Caco-2 (cell line): ENCODE measurements around the gene OR10A7. TPM values are rescaled to one million over a fixed set of nuclear protein-coding genes. Genes with fewer than 3 reads are reported as not detected.

Experiments
- BruUV-seq: library from RNA; stranded (reverse); fragments of 400-500 nt; replicated peaks from 2 replicates; lab custom pipeline; 2021; lab: Mats Ljungman, UMichigan
- CTCF ChIA-PET: fragments of 300-600 bp; sonication (Branson Sonifier 250); formaldehyde crosslinking; loops from one replicate; lab custom pipeline; 2022; ENCODE audit warnings: antibody characterized with exemption; lab: Charles Lee
- POLR2A ChIA-PET: fragments of 300-600 bp; sonication (Branson Sonifier 250); formaldehyde crosslinking; loops from one replicate; lab custom pipeline; 2022; ENCODE audit warnings: antibody characterized with exemption; lab: Charles Lee
- DNase-seq, 2 experiments: peaks; one replicate each; pipeline versions ENCODE4 v3.0.0 to v3.0.0-alpha.2; 2020 to 2022
- H3K27me3 ChIP-seq: replicated peaks from 2 replicates; pipeline ENCODE4 v1.6.0; 2011; ENCODE audit warnings: low read length; ENCODE audit not compliant: control insufficient read depth, insufficient read depth
- H3K36me3 ChIP-seq: 2 replicates; pipeline ENCODE4 v1.5.1; 2011; ENCODE audit warnings: low read length; ENCODE audit not compliant: control insufficient read depth, insufficient read depth
- H3K4me1 ChIP-seq: fragments of 250-450 bp; sonication (Bioruptor Pico); 2 replicates; pipeline ENCODE4 v1.5.1; 2020; ENCODE audit warnings: mild to moderate bottlenecking
- H3K4me3 ChIP-seq: 2 replicates; pipeline ENCODE4 v1.5.1; 2011; ENCODE audit warnings: low read depth, mild to moderate bottlenecking, control low read depth, low read length
- H3K9me3 ChIP-seq: fragments of 250-450 bp; sonication (Bioruptor Pico); 2 replicates; pipeline ENCODE4 v1.5.1; 2020; ENCODE audit warnings: mild to moderate bottlenecking, moderate library complexity
- H3K27ac Mint-ChIP-seq: one replicate; pipeline ENCODE4 v1.8.0; 2022; ENCODE audit warnings: mixed read lengths; ENCODE audit not compliant: unreplicated experiment
- H3K27me3 Mint-ChIP-seq: one replicate; pipeline ENCODE4 v1.8.0; 2022; ENCODE audit warnings: mixed read lengths; ENCODE audit not compliant: insufficient read depth, unreplicated experiment
- H3K36me3 Mint-ChIP-seq: one replicate; pipeline ENCODE4 v1.8.0; 2022; ENCODE audit warnings: mild to moderate bottlenecking, mixed read lengths; ENCODE audit not compliant: insufficient read depth, unreplicated experiment
- H3K4me1 Mint-ChIP-seq: one replicate; pipeline ENCODE4 v1.8.0; 2022; ENCODE audit warnings: low read depth, mixed read lengths; ENCODE audit not compliant: unreplicated experiment
- H3K4me3 Mint-ChIP-seq: one replicate; pipeline ENCODE4 v1.8.0; 2022; ENCODE audit warnings: mild to moderate bottlenecking, moderate library complexity, mixed read lengths; ENCODE audit not compliant: unreplicated experiment
- H3K9me3 Mint-ChIP-seq: one replicate; pipeline ENCODE4 v1.8.0; 2022; ENCODE audit warnings: mixed read lengths; ENCODE audit not compliant: unreplicated experiment
- intact Hi-C: fragments of 100-400 bp; cut with micrococcal nuclease; formaldehyde crosslinking; loops from one replicate; pipeline ENCODE4 v1.10.0; 2022; ENCODE audit not compliant: unreplicated experiment
- total RNA-seq: library from RNA; stranded (reverse); gene quantifications from 2 replicates; pipeline ENCODE4 v1.2.3, GENCODE V29; 2022
- TF ChIP-seq, protein P1 (sequence below), 2 experiments: fragments of 200-600 bp in 1 of 2; IDR thresholded peaks; 1 replicate in 1 of 2; 2 replicates in 1 of 2; pipeline versions ENCODE4 v1.5.1 to v1.8.0; 2011 to 2022; ENCODE audit warnings: antibody characterized with exemption in 1 of 2, control low read depth in 1 of 2, inconsistent platforms in 1 of 2, low read depth in 1 of 2, low read length in 1 of 2, mild to moderate bottlenecking in 1 of 2, moderate library complexity in 1 of 2; ENCODE audit not compliant: insufficient read depth in 1 of 2, severe bottlenecking in 1 of 2, unreplicated experiment in 1 of 2

Gene OR10A7
- total RNA-seq, 1 experiment from 2014 or later, result not detected

DNA sequence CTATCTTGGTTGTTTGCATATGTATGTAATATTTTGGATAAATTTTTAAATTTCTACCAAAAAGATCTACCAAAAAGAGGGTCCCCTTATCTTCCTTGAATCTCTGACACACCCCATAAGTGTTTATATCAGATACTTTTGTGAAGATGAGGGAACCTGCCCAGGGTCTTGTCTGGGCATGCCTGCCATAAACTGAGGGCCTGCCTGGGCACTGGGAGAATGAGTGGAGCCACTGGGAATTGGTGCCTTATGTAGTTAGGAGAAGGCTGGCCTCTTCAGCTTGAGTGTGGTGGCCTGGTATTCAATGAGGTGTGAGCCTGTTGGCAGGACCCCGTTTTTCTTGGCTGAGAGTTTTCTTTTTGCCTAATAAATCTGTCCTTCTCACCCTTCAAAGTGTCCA is 48.1 kb upstream of the OR10A7 start:
- no peaks in the 10 kb centered on the region for H3K36me3 Mint-ChIP-seq
- Histone ChIP-seq H3K4me1 (no peaks in the 10 kb centered on the region), H3K36me3 (no peaks in the 10 kb centered on the region), H3K4me3 (no peak overlapping the region), H3K27me3 (no peaks in the 10 kb centered on the region), H3K9me3 (no peaks in the 10 kb centered on the region)
- H3K27me3 Mint-ChIP-seq, result peaks cover 6% of the 10 kb centered on the region
- no peak overlapping the region for H3K27ac Mint-ChIP-seq
- CTCF ChIA-PET, result no interaction called here
- POLR2A ChIA-PET, result no interaction called here
- intact Hi-C loops, result no loop called here
- peaks cover 10% of the 10 kb centered on the region for H3K9me3 Mint-ChIP-seq
- no peak for DNase-seq
- no peaks in the 10 kb centered on the region for H3K4me1 Mint-ChIP-seq
- TF ChIP-seq, protein P1, sequence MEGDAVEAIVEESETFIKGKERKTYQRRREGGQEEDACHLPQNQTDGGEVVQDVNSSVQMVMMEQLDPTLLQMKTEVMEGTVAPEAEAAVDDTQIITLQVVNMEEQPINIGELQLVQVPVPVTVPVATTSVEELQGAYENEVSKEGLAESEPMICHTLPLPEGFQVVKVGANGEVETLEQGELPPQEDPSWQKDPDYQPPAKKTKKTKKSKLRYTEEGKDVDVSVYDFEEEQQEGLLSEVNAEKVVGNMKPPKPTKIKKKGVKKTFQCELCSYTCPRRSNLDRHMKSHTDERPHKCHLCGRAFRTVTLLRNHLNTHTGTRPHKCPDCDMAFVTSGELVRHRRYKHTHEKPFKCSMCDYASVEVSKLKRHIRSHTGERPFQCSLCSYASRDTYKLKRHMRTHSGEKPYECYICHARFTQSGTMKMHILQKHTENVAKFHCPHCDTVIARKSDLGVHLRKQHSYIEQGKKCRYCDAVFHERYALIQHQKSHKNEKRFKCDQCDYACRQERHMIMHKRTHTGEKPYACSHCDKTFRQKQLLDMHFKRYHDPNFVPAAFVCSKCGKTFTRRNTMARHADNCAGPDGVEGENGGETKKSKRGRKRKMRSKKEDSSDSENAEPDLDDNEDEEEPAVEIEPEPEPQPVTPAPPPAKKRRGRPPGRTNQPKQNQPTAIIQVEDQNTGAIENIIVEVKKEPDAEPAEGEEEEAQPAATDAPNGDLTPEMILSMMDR (IDR thresholded peaks at IDR 0.05; ENCODE audit: insufficient read depth in 1 of 2, low read depth in 1 of 2, low read length in 1 of 2, severe bottlenecking in 1 of 2, unreplicated experiment in 1 of 2), result no peak
- BruUV-seq, result no TSS peak
- no peak overlapping the region for H3K4me3 Mint-ChIP-seq

DNA sequence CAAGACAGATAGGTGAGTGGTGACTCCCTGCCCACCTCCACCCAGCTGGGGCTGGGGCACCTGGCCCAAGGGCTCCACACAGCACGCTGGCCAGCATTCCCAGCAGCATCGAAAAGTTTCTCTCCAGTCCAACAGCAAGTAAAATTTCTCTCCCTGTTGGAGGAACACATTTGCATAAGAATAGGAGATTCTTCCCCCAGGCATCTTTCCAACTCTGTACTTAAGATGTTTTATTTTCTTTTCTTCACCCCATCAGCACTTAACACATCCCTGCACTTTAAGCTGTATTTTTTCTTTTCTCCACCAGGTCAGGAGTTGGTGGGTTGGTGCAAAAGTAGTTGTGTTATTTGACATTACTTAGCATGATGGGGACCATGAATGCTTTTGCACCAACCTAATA is 47.4 kb upstream of the OR10A7 start:
- POLR2A ChIA-PET, result no interaction called here
- intact Hi-C loops, result no loop called here
- H3K9me3 Mint-ChIP-seq, result peaks cover 10% of the 10 kb centered on the region

DNA sequence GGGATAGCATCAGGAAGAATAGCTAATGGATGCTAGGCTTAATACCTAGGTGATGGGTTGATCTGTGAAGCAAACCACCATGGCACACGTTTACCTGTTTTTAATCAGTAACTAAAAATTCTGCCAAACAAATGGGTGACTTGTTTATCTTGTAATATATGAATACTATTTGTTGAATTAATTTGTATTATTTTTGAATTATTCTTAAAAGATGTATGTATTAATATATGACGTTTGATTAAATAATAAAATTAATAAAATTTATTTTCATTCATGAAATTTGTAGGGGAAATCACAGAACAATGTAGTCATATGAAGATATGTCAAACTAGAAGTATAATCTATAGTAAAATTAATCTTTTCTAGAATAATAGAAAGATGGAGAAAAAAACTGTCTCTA is 32.3 kb upstream of the OR10A7 start:
- Mint-ChIP-seq H3K9me3 (no peaks in the 10 kb centered on the region), H3K4me3 (no peak overlapping the region), H3K27me3 (peaks cover 3% of the 10 kb centered on the region), H3K4me1 (no peaks in the 10 kb centered on the region), H3K36me3 (no peaks in the 10 kb centered on the region), H3K27ac (no peak overlapping the region)
- CTCF ChIA-PET, result interaction anchor here (1.0 kb wide), 2 partner anchors 432 to 468 kb away, joined by 3 to 4 read pairs; no protein-coding TSS in a partner anchor
- Histone ChIP-seq H3K4me3 (no peak overlapping the region), H3K36me3 (no peaks in the 10 kb centered on the region), H3K4me1 (no peaks in the 10 kb centered on the region), H3K27me3 (no peaks in the 10 kb centered on the region), H3K9me3 (no peaks in the 10 kb centered on the region)
- TF ChIP-seq, protein P1 (IDR thresholded peaks at IDR 0.05; ENCODE audit: insufficient read depth in 1 of 2, low read depth in 1 of 2, low read length in 1 of 2, severe bottlenecking in 1 of 2, unreplicated experiment in 1 of 2), result no peak
- intact Hi-C loops, result no loop called here
- POLR2A ChIA-PET, result no interaction called here
- no peak for DNase-seq
- no TSS peak for BruUV-seq

More for the DNA sequence above, 47.4 kb upstream of the OR10A7 start:
- CTCF ChIA-PET, result no interaction called here
- no peak overlapping the region for H3K4me3 Mint-ChIP-seq
- no peaks in the 10 kb centered on the region for H3K36me3 ChIP-seq
- H3K4me1 Mint-ChIP-seq, result no peaks in the 10 kb centered on the region
- TF ChIP-seq, protein P1 (IDR thresholded peaks at IDR 0.05; ENCODE audit: insufficient read depth in 1 of 2, low read depth in 1 of 2, low read length in 1 of 2, severe bottlenecking in 1 of 2, unreplicated experiment in 1 of 2), result no peak
- no peaks in the 10 kb centered on the region for H3K27me3 ChIP-seq
- H3K27ac Mint-ChIP-seq, result no peak overlapping the region
- H3K36me3 Mint-ChIP-seq, result no peaks in the 10 kb centered on the region
- H3K27me3 Mint-ChIP-seq, result peaks cover 13% of the 10 kb centered on the region
- no peak overlapping the region for H3K4me3 ChIP-seq
- no TSS peak for BruUV-seq
- H3K9me3 ChIP-seq, result no peaks in the 10 kb centered on the region
- no peak for DNase-seq
- H3K4me1 ChIP-seq, result no peaks in the 10 kb centered on the region
